K562 (cell line): Measurements from ENCODE around the gene UBASH3A. TPM values are rescaled to one million over a fixed set of nuclear protein-coding genes. Genes with fewer than 3 reads are reported as not detected.
A peak's percentile ranks its signal among the peaks of the same experiment; 100 is the strongest.

Source experiments
- ATAC-seq: fragments of 200-7000 bp; cut with Tn5 transposase; 3 replicates; pipeline ENCODE4 v1.9.1; 2020; ENCODE audit warnings: moderate library complexity
- BruUV-seq: library from RNA; stranded (reverse); fragments of 400-500 nt; replicated peaks from 2 replicates; lab custom pipeline; 2021; lab: Mats Ljungman, UMichigan
- CTCF ChIA-PET: fragments of 300-600 bp; formaldehyde crosslinking; extraction: SDS; loops from one replicate; lab custom pipeline; 2021; ENCODE audit warnings: low intra/inter-chr PET ratio; lab: Yijun Ruan, JAX
- POLR2A ChIA-PET: fragments of 300-600, 350-650 bp; sonication (Branson Sonifier 250); formaldehyde crosslinking; extraction: SDS; loops from one replicate; lab custom pipeline; 2021; ENCODE audit warnings: antibody characterized with exemption, inconsistent platforms; lab: Yijun Ruan, JAX
- DNase-seq, 4 experiments: peaks; one replicate each; pipeline versions ENCODE4 v3.0.0 to v3.0.0-alpha.2; 2011 to 2018; ENCODE audit warnings: low spot score in 3 of 4, mixed read lengths in 3 of 4; ENCODE audit errors: extremely low read depth in 1 of 4
- FAIRE-seq: peaks from 2 replicates; lab custom pipeline; 2011; peaks lifted over from hg19 to GRCh38; lab: Jason Lieb, UNC
- H2AFZ ChIP-seq: 2 replicates; pipeline ENCODE4 v1.6.0; 2011; ENCODE audit warnings: low read depth, low read length, control low read depth, inconsistent platforms
- H3K27ac ChIP-seq: fragments of 200-600 bp; 3 replicates; pipeline ENCODE4 v1.8.0; 2011; ENCODE audit warnings: low read depth, mild to moderate bottlenecking, control low read depth, inconsistent platforms, low read length, moderate library complexity, mixed read lengths; ENCODE audit errors: extremely low read depth
- H3K27me3 ChIP-seq, 2 experiments: fragments of 300-600 bp in 1 of 2; 2 replicates in 1 of 2; 3 replicates in 1 of 2; pipeline versions ENCODE4 v1.6.0 to v1.8.0; 2011; ENCODE audit warnings: inconsistent platforms in 2 of 2, low read length in 2 of 2, mild to moderate bottlenecking in 1 of 2, mixed read lengths in 1 of 2, moderate library complexity in 1 of 2; ENCODE audit not compliant: control insufficient read depth in 2 of 2, insufficient read depth in 2 of 2
- H3K36me3 ChIP-seq: fragments of 300-600 bp; 3 replicates; pipeline ENCODE4 v1.8.0; 2011; ENCODE audit warnings: mild to moderate bottlenecking, low read length, inconsistent platforms; ENCODE audit not compliant: control insufficient read depth, insufficient read depth
- H3K4me1 ChIP-seq, 2 experiments: fragments of 200-600 bp in 1 of 2; replicated peaks in 1 of 2; 2 replicates in 1 of 2; 3 replicates in 1 of 2; pipeline versions ENCODE4 v1.5.1 to v1.8.0; 2011; ENCODE audit warnings: inconsistent platforms in 2 of 2, low read length in 2 of 2, mild to moderate bottlenecking in 1 of 2, mixed read lengths in 1 of 2, moderate library complexity in 1 of 2; ENCODE audit not compliant: control insufficient read depth in 2 of 2, insufficient read depth in 2 of 2
- H3K4me2 ChIP-seq: 2 replicates; pipeline ENCODE4 v1.6.1; 2011; ENCODE audit warnings: low read length, control low read depth, inconsistent platforms, mixed read lengths; ENCODE audit not compliant: insufficient read depth
- H3K4me3 ChIP-seq: fragments of 200-600 bp; sonication (generic), shearing (Covaris generic); 2 replicates; pipeline ENCODE4 v1.5.1; 2016; ENCODE audit warnings: control low read depth, inconsistent platforms
- H3K79me2 ChIP-seq: fragments of 200-600 bp; 3 replicates; pipeline ENCODE4 v1.8.0; 2011; ENCODE audit warnings: low read length, inconsistent platforms; ENCODE audit not compliant: control insufficient read depth, insufficient read depth
- H3K9ac ChIP-seq, 2 experiments: 2 replicates each; pipeline versions ENCODE4 v1.6.0 to v1.6.1; 2011; ENCODE audit warnings: low read depth in 2 of 2, low read length in 2 of 2, control low read depth in 1 of 2, inconsistent platforms in 1 of 2, mild to moderate bottlenecking in 1 of 2, mixed read lengths in 1 of 2; ENCODE audit not compliant: insufficient read depth in 1 of 2
- H3K9me1 ChIP-seq: one replicate; pipeline ENCODE4 v1.6.0; 2011; ENCODE audit warnings: inconsistent platforms, mild to moderate bottlenecking, low read length, moderate library complexity; ENCODE audit not compliant: control insufficient read depth, insufficient read depth
- H3K9me3 ChIP-seq: replicated peaks from 2 replicates; pipeline ENCODE4 v1.5.1; 2011; ENCODE audit warnings: low read depth, low read length, inconsistent platforms; ENCODE audit not compliant: control insufficient read depth, insufficient read depth
- H4K20me1 ChIP-seq: replicated peaks from 2 replicates; pipeline ENCODE4 v1.6.1; 2011; ENCODE audit warnings: low read length, inconsistent platforms, mixed read lengths; ENCODE audit not compliant: control insufficient read depth, insufficient read depth
- CHD4 ChIP-seq: fragments of 200-600 bp; sonication (generic); IDR thresholded peaks from 3 replicates; pipeline ENCODE4 v1.6.1; 2012; ENCODE audit warnings: low read depth, mild to moderate bottlenecking, mixed read lengths, low read length, inconsistent platforms; ENCODE audit not compliant: insufficient read depth, insufficient replicate concordance, poor library complexity, severe bottlenecking
- FOXJ2 ChIP-seq: fragments of 200-800 bp; sonication (Bioruptor generic); IDR thresholded peaks from 2 replicates; pipeline ENCODE4 v1.6.1; 2016; ENCODE audit warnings: missing genetic modification characterization, missing compliant biosample characterization
- MAZ ChIP-seq, 2 experiments: fragments of 450-650 bp in 1 of 2; sonication (generic) in 1 of 2; formaldehyde crosslinking; IDR thresholded peaks in 1 of 2; conservative IDR thresholded peaks in 1 of 2; 2 replicates each; pipeline versions ENCODE4 v1.4.0 to v1.5.0; 2020; ENCODE audit warnings: mild to moderate bottlenecking in 1 of 2, missing genetic modification reagents in 1 of 2
- PHB ChIP-seq: fragments of 250-450 bp; sonication (Bioruptor Pico); IDR thresholded peaks from 2 replicates; pipeline ENCODE4 v1.5.0; 2021
- RFX5 ChIP-seq: IDR thresholded peaks from 2 replicates; pipeline ENCODE4 v1.6.1; 2011; ENCODE audit warnings: low read depth, mild to moderate bottlenecking, improper control_type of control experiment, low read length
- TGIF2 ChIP-seq: sonication (generic); formaldehyde crosslinking; IDR thresholded peaks from 2 replicates; pipeline ENCODE4 v1.8.1; 2022; ENCODE audit warnings: mild to moderate bottlenecking, missing genetic modification reagents, moderate library complexity
- ZBTB1 ChIP-seq: sonication (generic); formaldehyde crosslinking; IDR thresholded peaks from 2 replicates; pipeline ENCODE4 v1.8.1; 2023; ENCODE audit warnings: missing genetic modification reagents, low read depth, mild to moderate bottlenecking, borderline replicate concordance
- ZC3H4 ChIP-seq: sonication (generic); formaldehyde crosslinking; IDR thresholded peaks from 2 replicates; pipeline ENCODE4 v1.9.0; 2021; ENCODE audit warnings: missing genetic modification reagents, borderline replicate concordance
- ZNF133 ChIP-seq: fragments of 250-450 bp; sonication (Bioruptor Pico); IDR thresholded peaks from 2 replicates; pipeline ENCODE4 v1.4.0; 2020; ENCODE audit warnings: mild to moderate bottlenecking
- ZNF143 ChIP-seq: sonication (generic); formaldehyde crosslinking; IDR thresholded peaks from 2 replicates; pipeline ENCODE4 v1.9.0; 2022; ENCODE audit warnings: mild to moderate bottlenecking, missing genetic modification reagents
- ZNF586 ChIP-seq: fragments of 450-650 bp; formaldehyde crosslinking; conservative IDR thresholded peaks from 2 replicates; pipeline ENCODE4 v1.4.0; 2020; ENCODE audit warnings: mild to moderate bottlenecking, moderate library complexity
- WGBS: fragments of 100-300 bp; shearing (Covaris generic); methylation state at CpG from one replicate; pipeline ENCODE4 v1.1.6; 2016; ENCODE audit warnings: low coverage, mixed read lengths; ENCODE audit not compliant: insufficient coverage; ENCODE audit errors: missing lambda C conversion rate; 5-methylcytosine and 5-hydroxymethylcytosine counted together
- in situ Hi-C: fragments of 300-500 bp; cut with MboI; formaldehyde crosslinking; loops from 4 replicates; pipeline ENCODE4 v1.15.0; 2018; ENCODE audit warnings: inconsistent platforms, mixed read lengths
- intact Hi-C: fragments of 100-400 bp; cut with micrococcal nuclease; formaldehyde crosslinking; loops from 2 replicates; pipeline ENCODE4 v1.14.2; 2022
- polyA plus RNA-seq, 8 experiments: library from polyadenylated mRNA; depleted of rRNA in 4 of 8; stranded (reverse) in 5 of 8; unstranded in 3 of 8; fragments of >200 nt; fragmentation: Nextera tagmentation in 2 of 8; fragmentation: Illumina TruSeq in 1 of 8; extraction: Ambion mirVana in 2 of 8; extraction: Trizol in 1 of 8; gene quantifications; 2 replicates each; pipeline versions ENCODE4 v1.2.1 to v1.2.3, GENCODE V29; 2011 to 2014; ENCODE audit warnings: inconsistent platforms in 1 of 8, missing spikeins in 1 of 8
- total RNA-seq, 7 experiments: library from RNA; depleted of rRNA in 6 of 7; stranded (reverse); fragments of >200 nt in 6 of 7; fragmentation: Illumina TruSeq in 2 of 7; extraction: Trizol in 2 of 7; gene quantifications; 2 replicates each; pipeline versions ENCODE4 v1.2.1 to v1.2.3, GENCODE V29; 2011 to 2021; ENCODE audit warnings: low replicate concordance in 1 of 7
- TF ChIP-seq, protein P1 (sequence below): sonication (generic); formaldehyde crosslinking; IDR thresholded peaks from 2 replicates; pipeline ENCODE4 v1.8.0; 2023; ENCODE audit warnings: mild to moderate bottlenecking, missing genetic modification reagents
- TF ChIP-seq, protein P2 (sequence below): fragments of 250-450 bp; sonication (Bioruptor Pico); IDR thresholded peaks from 2 replicates; pipeline ENCODE4 v1.6.1; 2021; ENCODE audit warnings: mild to moderate bottlenecking

UBASH3A gene
- total and polyA plus RNA-seq, 9 of the 15 experiments (the other 6 are each of a cell fraction or from before 2014, with no cell fraction given): 0.23 to 1.8 (median 1.1) TPM

DNA sequence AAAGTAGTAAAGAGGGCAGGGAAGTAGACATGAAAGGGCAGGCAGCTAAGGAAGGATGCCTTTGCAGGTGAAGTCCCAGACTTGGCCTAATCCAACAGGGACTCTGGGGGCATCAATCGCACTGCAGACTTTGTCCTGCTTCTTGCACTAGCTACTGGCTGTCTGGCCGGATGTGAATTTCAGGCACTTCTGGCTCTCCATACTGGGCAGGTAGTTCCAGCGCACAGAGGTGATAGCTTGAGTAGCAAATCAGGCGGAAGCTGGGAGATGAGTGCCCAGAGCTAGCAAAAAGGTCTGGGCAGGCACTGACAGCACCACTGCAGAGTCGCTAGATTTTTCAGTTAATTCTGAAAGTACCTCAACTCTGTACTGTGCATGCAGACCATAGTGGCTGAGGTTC is 91.3 kb downstream of the UBASH3A start (continued):
- TF ChIP-seq ZNF586 (CRISPR knock-in tag): no peak

DNA sequence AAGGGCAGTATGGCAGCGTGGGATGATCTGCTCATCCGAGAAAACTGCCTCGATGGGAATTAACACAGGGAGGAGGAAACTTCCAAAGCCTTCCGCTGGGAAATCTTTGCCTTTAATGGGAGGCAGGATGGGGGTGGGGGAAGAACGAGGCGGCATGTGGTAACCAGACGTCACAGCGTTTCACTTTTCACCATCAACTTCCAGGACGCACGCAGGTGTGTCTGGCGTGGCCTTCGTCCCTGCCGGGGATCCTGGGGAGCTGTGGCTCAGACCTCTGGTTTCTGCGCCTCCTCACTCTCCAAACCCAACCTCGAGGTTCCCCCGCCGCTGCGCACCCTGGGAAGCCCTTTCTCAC is 92.0 kb downstream of the UBASH3A start:
- no peaks in the 10 kb centered on the region for H3K9me1 ChIP-seq
- no peaks in the 10 kb centered on the region for H3K36me3 ChIP-seq
- H3K9me3 ChIP-seq: no peaks in the 10 kb centered on the region
- POLR2A ChIA-PET: interaction anchor here (0.6 to 1.8 kb wide), 4 partner anchors 8 to 286 kb away, joined by 3 to 7 read pairs (median 4); no protein-coding TSS in a partner anchor
- peak overlapping the region; percentile 73 for H2AFZ ChIP-seq
- H3K9ac ChIP-seq: peak overlapping the region in 1 of 2 experiments; percentile 68; a peak in 2 of 4 replicates
- H4K20me1 ChIP-seq: no peaks in the 10 kb centered on the region
- DNase-seq (no peak), FAIRE-seq (no peak), ATAC-seq (no peak)
- TF ChIP-seq CHD4 (no peak), TGIF2 (CRISPR knock-in tag) (no peak), PHB (CRISPR knock-in tag) (no peak), ZNF133 (CRISPR knock-in tag) (no peak), ZBTB1 (CRISPR knock-in tag) (peak; percentile 63; the same call in 1 of the 2 replicates), ZNF143 (CRISPR knock-in tag) (no peak), RFX5 (no peak), FOXJ2 (tag) (0 out of 2 replicates have a peak, but pooled peaks have one; percentile 11), ZC3H4 (CRISPR knock-in tag) (no peak), MAZ (CRISPR knock-in tag; conservative IDR thresholded peaks at IDR 0.05 in 1 of 2, IDR thresholded peaks at IDR 0.05 in 1 of 2) (no peak)
- TF ChIP-seq, protein P1, sequence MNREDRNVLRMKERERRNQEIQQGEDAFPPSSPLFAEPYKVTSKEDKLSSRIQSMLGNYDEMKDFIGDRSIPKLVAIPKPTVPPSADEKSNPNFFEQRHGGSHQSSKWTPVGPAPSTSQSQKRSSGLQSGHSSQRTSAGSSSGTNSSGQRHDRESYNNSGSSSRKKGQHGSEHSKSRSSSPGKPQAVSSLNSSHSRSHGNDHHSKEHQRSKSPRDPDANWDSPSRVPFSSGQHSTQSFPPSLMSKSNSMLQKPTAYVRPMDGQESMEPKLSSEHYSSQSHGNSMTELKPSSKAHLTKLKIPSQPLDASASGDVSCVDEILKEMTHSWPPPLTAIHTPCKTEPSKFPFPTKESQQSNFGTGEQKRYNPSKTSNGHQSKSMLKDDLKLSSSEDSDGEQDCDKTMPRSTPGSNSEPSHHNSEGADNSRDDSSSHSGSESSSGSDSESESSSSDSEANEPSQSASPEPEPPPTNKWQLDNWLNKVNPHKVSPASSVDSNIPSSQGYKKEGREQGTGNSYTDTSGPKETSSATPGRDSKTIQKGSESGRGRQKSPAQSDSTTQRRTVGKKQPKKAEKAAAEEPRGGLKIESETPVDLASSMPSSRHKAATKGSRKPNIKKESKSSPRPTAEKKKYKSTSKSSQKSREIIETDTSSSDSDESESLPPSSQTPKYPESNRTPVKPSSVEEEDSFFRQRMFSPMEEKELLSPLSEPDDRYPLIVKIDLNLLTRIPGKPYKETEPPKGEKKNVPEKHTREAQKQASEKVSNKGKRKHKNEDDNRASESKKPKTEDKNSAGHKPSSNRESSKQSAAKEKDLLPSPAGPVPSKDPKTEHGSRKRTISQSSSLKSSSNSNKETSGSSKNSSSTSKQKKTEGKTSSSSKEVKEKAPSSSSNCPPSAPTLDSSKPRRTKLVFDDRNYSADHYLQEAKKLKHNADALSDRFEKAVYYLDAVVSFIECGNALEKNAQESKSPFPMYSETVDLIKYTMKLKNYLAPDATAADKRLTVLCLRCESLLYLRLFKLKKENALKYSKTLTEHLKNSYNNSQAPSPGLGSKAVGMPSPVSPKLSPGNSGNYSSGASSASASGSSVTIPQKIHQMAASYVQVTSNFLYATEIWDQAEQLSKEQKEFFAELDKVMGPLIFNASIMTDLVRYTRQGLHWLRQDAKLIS (CRISPR knock-in tag): 0 out of 2 replicates have a peak, but pooled peaks have one; percentile 22
- TF ChIP-seq, protein P2, sequence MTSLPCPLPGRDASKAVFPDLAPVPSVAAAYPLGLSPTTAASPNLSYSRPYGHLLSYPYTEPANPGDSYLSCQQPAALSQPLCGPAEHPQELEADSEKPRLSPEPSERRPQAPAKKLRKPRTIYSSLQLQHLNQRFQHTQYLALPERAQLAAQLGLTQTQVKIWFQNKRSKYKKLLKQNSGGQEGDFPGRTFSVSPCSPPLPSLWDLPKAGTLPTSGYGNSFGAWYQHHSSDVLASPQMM: no peak
- no TSS peak for BruUV-seq
- H3K4me1 ChIP-seq: peaks cover 15 to 17% of the 10 kb centered on the region in 2 experiments; a peak in 4 of 5 replicates
- CTCF ChIA-PET: interaction anchor here (0.6 kb wide), 1 partner anchor 247 kb away, joined by 3 read pairs; no protein-coding TSS in a partner anchor
- intact Hi-C loops (loop anchor here (5.0 kb wide), 1 partner anchor 483 kb away; the partner anchor contains the start of gene ZBTB21), in situ Hi-C loops (no loop called here)
- no peaks in the 10 kb centered on the region for H3K79me2 ChIP-seq
- H3K27ac ChIP-seq: no peak overlapping the region
- H3K27me3 ChIP-seq: peaks cover 23 to 31% of the 10 kb centered on the region in 2 experiments
- peak overlapping the region; percentile 82 for H3K4me2 ChIP-seq
- WGBS: 2% methylated on average over 18 of the region's 18 CpGs
- peak overlapping the region; percentile 44 for H3K4me3 ChIP-seq
